ENCODE measurements around the gene TMEM97.

The TMEM97 gene

GRCh38 chr17:28325211-28325610 lies 6.2 kb downstream of the TMEM97 start:
- no peak overlapping the region for H3K4me3 ChIP-seq (replicated peaks in 1 of 2; ENCODE audit: low read depth in 2 of 2, low read length in 2 of 2)
- TF ChIP-seq CTCF (IDR thresholded peaks at IDR 0.05; ENCODE audit: low read depth, low read length) = no peak
- no peak for DNase-seq (ENCODE audit: low read depth in 2 of 2)

GRCh38 chr17:28326114-28326513 lies 7.1 kb downstream of the TMEM97 start:
- TF ChIP-seq CTCF (IDR thresholded peaks at IDR 0.05; ENCODE audit: low read depth, low read length) = no peak
- H3K4me3 ChIP-seq (replicated peaks in 1 of 2; ENCODE audit: low read depth in 2 of 2, low read length in 2 of 2) = no peak overlapping the region
- DNase-seq (ENCODE audit: low read depth in 2 of 2) = no peak

GRCh38 chr17:28327031-28327607 lies 8.1 kb downstream of the TMEM97 start:
- DNase-seq (ENCODE audit: low read depth in 2 of 2) = no peak

GRCh38 chr17:28327709-28328108 lies 8.7 kb downstream of the TMEM97 start:
- no peak overlapping the region for H3K4me3 ChIP-seq (replicated peaks in 1 of 2; ENCODE audit: low read depth in 2 of 2, low read length in 2 of 2)
- TF ChIP-seq CTCF (IDR thresholded peaks at IDR 0.05; ENCODE audit: low read depth, low read length) = no peak
- peak in 1 of 2 donors; percentile 22 for DNase-seq (ENCODE audit: low read depth in 2 of 2)

More at GRCh38 chr17:28327031-28327607, 8.1 kb downstream of the TMEM97 start:
- no peak for TF ChIP-seq CTCF (IDR thresholded peaks at IDR 0.05; ENCODE audit: low read depth, low read length)
- H3K4me3 ChIP-seq (replicated peaks in 1 of 2; ENCODE audit: low read depth in 2 of 2, low read length in 2 of 2) = no peak overlapping the region

- no peak for TF ChIP-seq CTCF (IDR thresholded peaks at IDR 0.05; ENCODE audit: low read depth, low read length)
- no peak overlapping the region for H3K4me3 ChIP-seq (replicated peaks in 1 of 2; ENCODE audit: low read depth in 2 of 2, low read length in 2 of 2)
- peak in 1 of 2 donors; percentile 23 for DNase-seq (ENCODE audit: low read depth in 2 of 2)
Measured at GRCh38 chr17:28328325-28328724, 9.3 kb downstream of the TMEM97 start.

- no peak overlapping the region for H3K4me3 ChIP-seq (replicated peaks in 1 of 2; ENCODE audit: low read depth in 2 of 2, low read length in 2 of 2)
- no peak for TF ChIP-seq CTCF (IDR thresholded peaks at IDR 0.05; ENCODE audit: low read depth, low read length)
- DNase-seq (ENCODE audit: low read depth in 2 of 2) = no peak
Measured at GRCh38 chr17:28330671-28331070, 11.7 kb downstream of the TMEM97 start.

GRCh38 chr17:28331891-28332420 lies 13.0 kb downstream of the TMEM97 start:
- no peak for TF ChIP-seq CTCF (IDR thresholded peaks at IDR 0.05; ENCODE audit: low read depth, low read length)
- H3K4me3 ChIP-seq (replicated peaks in 1 of 2; ENCODE audit: low read depth in 2 of 2, low read length in 2 of 2) = no peak overlapping the region
- DNase-seq (ENCODE audit: low read depth in 2 of 2) = no peak
